Activated naive CD8-positive, alpha-beta T cell (primary cell): ENCODE measurements around the gene HCFC1R1.

Experiments used
- H3K27ac Mint-ChIP-seq: one replicate; pipeline ENCODE4 v1.8.0; 2021; ENCODE audit warnings: mixed read lengths
- H3K27me3 Mint-ChIP-seq: one replicate; pipeline ENCODE4 v1.8.0; 2021; ENCODE audit warnings: mixed read lengths
- H3K36me3 Mint-ChIP-seq: one replicate; pipeline ENCODE4 v1.8.0; 2021; ENCODE audit warnings: mixed read lengths
- H3K4me1 Mint-ChIP-seq: one replicate; pipeline ENCODE4 v1.8.0; 2021; ENCODE audit warnings: low read depth, mixed read lengths
- H3K4me3 Mint-ChIP-seq: one replicate; pipeline ENCODE4 v1.8.0; 2021; ENCODE audit warnings: mild to moderate bottlenecking, mixed read lengths
- H3K9me3 Mint-ChIP-seq: one replicate; pipeline ENCODE4 v1.8.0; 2021; ENCODE audit warnings: low read depth, mixed read lengths

HCFC1R1 gene

DNA sequence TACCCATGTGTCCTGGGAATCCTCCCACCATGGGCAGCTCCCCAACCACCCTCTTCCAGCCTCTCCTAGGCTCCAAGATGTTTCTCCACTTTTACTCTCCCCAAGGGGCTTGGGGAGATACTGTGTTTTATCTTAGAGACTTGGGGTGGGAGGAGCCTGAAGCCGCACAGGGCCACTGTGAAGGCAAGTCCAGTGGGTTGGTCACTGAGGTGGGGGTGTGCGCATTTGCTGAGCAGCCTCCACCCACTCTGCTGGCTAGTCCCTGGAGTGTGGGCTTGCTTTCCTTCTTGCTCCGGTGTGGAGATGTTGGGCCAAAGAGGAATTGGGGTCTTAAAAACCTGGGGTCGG, 15.1 kb downstream of the HCFC1R1 start:
- peaks cover 30% of the 10 kb centered on the region for H3K4me1 Mint-ChIP-seq

DNA sequence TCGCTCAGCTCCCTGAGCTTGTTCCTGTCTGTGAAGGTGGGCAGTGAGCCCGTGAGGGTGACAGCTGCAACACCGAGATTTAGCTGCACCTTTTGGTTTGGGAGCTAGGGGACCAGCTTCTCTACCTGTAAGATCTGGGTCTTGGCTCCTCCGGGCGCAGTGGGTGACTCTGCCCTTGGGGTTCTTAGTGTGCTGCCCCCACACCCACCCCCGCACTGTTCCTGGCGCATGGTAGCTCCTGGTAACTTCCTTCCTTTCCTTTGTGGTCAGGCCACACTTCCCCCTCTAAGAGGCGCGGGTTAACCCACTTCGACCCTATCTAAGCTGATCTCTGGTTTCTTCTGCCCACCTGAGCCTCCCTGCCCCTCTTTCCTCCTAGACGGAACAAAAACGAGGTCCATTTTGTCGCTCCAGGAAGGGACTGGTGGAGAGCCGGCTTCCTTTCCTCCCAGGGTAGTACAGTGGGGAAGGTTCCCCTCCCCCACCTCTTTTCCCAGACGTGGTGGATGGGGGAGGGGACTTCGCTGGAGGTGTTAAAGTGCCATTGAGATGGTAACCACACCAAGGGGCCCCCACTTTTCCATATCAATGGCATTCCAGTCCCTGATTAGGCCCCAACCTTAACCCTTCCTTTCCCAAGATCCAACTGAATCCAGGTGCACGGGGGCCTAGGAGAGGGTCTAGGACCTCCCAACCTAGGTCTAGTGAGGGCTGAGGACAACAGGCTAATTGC, 15.6 kb downstream of the HCFC1R1 start:
- Mint-ChIP-seq H3K36me3 (no peaks in the 10 kb centered on the region), H3K27me3 (no peaks in the 10 kb centered on the region), H3K27ac (no peak overlapping the region), H3K4me1 (peaks cover 30% of the 10 kb centered on the region), H3K9me3 (no peaks in the 10 kb centered on the region), H3K4me3 (peak overlapping the region; percentile 65)

More for the DNA sequence above, 15.1 kb downstream of the HCFC1R1 start:
- H3K27ac Mint-ChIP-seq, result no peak overlapping the region
- H3K4me3 Mint-ChIP-seq, result peak overlapping the region; percentile 65
- no peaks in the 10 kb centered on the region for H3K27me3 Mint-ChIP-seq
- no peaks in the 10 kb centered on the region for H3K36me3 Mint-ChIP-seq
- H3K9me3 Mint-ChIP-seq, result no peaks in the 10 kb centered on the region

DNA sequence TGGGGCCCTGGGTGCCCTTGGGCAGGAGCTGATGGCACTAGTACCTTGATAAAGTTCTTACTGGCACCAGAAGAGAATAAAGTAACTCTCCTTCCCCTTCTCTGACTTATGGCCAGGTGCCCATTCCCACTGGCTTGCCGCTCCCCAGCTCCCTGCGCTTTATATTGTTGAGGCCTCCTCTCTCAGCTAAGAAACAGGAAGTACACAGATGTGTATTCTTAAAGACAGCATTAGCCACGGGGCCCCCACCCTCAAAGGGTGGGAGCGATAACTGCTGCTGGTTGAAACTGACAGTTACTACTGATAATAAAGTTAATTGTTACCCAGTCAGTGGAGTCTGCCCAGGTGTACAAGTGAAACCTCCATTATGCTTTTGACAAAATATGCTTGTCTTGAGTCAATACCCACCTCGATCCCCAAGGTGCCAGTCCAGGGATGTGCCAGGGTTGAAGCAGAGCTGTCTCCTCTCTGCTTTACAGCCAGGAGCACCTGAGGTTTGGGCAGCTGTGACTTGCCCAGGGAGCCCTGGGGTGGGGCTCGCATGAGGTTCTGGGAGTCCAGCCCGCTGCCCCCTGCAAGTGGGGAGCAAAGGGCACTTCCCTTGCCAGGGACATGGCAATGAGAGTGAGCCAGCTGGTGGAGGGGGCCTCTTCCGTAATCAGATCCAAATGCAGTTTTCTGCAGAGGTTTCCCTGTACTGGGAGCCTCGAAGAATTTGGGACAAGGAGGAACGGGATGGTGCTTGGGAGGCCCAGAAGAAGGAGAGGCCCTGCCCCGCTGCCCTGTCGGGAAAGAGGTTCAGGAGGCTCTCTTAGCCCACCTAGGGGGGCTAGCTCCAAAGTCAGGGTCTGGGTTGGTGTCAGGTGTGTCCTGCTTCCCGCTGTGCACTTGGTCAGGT, 16.4 kb downstream of the HCFC1R1 start:
- peaks cover 30% of the 10 kb centered on the region for H3K4me1 Mint-ChIP-seq
- no peaks in the 10 kb centered on the region for H3K27me3 Mint-ChIP-seq
- peak overlapping the region; percentile 65 for H3K4me3 Mint-ChIP-seq
- H3K27ac Mint-ChIP-seq, result no peak overlapping the region
- no peaks in the 10 kb centered on the region for H3K36me3 Mint-ChIP-seq
- H3K9me3 Mint-ChIP-seq, result no peaks in the 10 kb centered on the region

DNA sequence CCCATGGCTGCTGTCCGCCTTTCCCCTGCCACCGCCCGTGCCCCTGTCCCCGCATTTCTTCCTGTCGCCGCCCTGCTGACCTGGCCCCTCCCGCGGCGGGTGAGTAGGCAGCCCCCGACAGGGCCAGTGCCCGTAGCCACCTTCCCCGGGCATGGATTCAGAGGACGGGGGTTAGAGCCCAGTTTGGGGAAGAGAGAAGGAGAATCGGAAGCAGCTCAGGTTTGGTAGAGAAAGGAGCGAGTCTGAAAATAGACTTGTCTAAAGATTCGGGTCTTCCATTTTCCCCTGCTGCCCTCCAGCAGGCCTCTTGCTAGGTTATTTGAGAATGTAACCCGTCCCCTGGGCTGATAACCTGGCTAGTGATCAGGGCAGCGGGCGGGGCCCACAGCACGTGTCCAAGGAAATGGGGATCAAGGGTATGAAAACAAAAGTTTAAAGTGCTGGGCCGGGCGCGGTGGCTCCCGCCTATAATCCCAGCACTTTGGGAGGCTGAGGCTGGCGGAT, 18.9 kb downstream of the HCFC1R1 start:
- Mint-ChIP-seq H3K4me1 (peaks cover 29% of the 10 kb centered on the region), H3K4me3 (peak overlapping the region; percentile 58), H3K27me3 (no peaks in the 10 kb centered on the region), H3K9me3 (no peaks in the 10 kb centered on the region), H3K27ac (no peak overlapping the region), H3K36me3 (no peaks in the 10 kb centered on the region)

DNA sequence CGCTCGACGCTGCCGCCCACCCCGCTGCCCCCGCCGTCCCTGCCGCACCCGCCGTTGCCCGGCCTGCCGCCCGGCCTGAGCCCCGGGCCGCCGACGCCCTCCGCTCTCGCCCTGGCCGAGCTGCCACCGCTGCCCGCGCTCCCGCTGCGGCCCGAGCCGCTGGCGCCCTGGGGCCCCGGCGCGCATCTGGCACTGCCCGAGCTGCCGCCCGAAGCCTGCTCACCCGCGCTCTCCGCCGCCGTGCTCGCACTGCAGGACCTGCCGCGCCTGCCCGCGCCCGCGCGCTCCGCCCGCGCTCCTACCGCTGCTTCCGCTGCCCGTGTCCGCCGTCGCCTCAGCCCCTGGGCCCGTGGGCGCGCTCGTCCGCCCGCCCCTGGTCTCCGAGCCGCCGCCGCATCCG, 19.4 kb downstream of the HCFC1R1 start:
- Mint-ChIP-seq H3K4me1 (peaks cover 29% of the 10 kb centered on the region), H3K4me3 (no peak overlapping the region), H3K27ac (no peak overlapping the region), H3K36me3 (no peaks in the 10 kb centered on the region), H3K27me3 (no peaks in the 10 kb centered on the region), H3K9me3 (no peaks in the 10 kb centered on the region)

DNA sequence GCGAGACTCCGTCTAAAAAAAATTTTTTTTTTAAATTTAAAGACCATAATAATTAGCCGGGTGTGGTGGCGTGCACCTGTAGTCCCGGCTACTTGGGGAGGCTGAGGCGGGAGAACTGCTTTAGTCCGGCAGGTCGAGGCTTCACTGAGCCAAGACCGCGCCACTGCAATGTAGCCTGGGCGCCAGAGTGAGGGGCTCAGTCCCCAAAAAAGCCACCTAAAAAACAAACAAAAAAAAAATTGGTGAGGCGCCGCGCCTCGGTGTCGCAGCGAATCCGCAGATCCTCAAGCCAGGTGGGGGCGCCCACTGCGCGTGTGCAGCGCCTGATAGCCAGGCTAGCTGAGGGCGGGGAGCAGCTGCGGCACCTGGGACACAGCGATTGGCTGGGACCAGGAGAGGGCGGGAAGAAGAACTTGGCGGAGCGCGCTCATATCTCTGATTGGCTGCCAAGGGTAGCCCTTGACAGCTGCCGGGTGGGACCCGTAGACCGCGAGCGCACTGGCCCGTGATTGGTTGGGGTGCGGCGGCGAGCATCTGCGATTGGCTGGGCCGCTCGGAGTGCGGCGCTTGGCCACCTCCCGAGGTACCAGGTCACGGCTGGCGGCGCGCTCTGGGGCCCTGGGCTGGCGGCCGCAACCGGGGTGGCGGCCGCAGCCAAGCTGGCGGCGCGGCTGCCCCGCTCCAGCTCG, 20.0 kb downstream of the HCFC1R1 start:
- Mint-ChIP-seq H3K27ac (no peak overlapping the region), H3K4me1 (peaks cover 26% of the 10 kb centered on the region), H3K36me3 (no peaks in the 10 kb centered on the region), H3K9me3 (no peaks in the 10 kb centered on the region), H3K4me3 (peak overlapping the region; percentile 78), H3K27me3 (no peaks in the 10 kb centered on the region)

DNA sequence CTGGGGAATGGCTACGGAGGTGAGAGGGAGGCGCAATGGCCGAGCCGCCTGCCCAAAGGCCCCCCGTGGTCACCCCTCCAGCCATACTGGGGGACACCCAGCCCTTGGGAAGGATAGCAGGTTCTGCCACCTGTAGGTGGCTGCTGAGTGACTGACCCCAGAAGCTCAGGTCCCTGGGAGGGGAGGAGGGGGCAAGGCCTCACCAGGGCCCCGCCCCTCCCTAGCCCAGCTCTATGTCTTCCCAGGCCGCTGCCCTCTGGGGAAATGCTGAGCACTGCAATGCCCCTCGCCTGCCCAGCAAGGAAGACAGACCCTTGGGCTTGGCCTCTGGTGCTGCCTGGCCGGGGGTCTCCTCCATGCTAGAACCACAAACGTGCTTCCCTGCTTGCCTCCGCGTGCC, 22.4 kb downstream of the HCFC1R1 start:
- no peaks in the 10 kb centered on the region for H3K27me3 Mint-ChIP-seq
- no peak overlapping the region for H3K4me3 Mint-ChIP-seq
- H3K9me3 Mint-ChIP-seq, result no peaks in the 10 kb centered on the region
- peaks cover 4% of the 10 kb centered on the region for H3K4me1 Mint-ChIP-seq
- no peak overlapping the region for H3K27ac Mint-ChIP-seq
- H3K36me3 Mint-ChIP-seq, result no peaks in the 10 kb centered on the region

DNA sequence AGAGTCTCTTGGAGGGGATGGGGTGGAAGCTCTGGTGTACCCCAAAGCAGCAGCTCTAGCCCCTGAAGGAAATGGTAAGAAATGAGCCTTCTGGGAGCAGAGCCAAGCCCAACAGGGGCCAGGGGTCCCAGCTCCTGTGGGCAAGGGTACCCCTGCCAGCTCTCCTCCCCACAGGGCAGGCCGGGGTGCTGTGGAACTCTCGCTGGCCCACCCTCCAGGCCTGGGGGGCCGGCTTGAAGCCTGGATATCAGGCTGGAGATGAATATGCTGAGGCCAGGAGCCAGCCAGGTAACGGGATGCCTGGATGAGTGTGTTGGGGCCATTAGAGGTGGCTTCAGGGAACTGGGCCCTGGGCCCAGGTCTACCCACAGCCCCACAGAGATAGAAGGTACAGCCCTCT, 23.2 kb downstream of the HCFC1R1 start:
- no peak overlapping the region for H3K27ac Mint-ChIP-seq
- no peaks in the 10 kb centered on the region for H3K9me3 Mint-ChIP-seq
- no peaks in the 10 kb centered on the region for H3K27me3 Mint-ChIP-seq
- H3K36me3 Mint-ChIP-seq, result no peaks in the 10 kb centered on the region
- H3K4me1 Mint-ChIP-seq, result peaks cover 4% of the 10 kb centered on the region
- H3K4me3 Mint-ChIP-seq, result no peak overlapping the region

DNA sequence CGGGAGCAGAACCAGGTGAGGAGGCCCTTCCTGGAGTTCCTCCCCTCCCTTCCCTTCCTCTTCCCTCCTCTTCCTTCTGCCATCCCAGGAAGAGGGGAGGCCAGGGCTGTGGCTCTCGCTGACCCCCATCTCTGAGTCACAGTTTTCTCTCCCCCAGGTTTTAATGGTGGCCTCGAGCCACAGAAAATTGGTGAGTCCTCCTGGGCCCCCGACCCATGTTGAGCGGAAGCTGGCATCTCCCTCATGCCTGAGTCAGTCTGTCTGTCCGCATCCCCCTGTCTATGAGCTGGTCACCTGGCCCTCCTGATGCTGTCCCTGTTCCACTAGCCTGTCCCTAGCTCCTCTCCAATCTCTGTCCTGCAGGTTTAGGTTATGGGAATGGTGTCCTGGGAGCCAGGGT, 23.8 kb downstream of the HCFC1R1 start:
- Mint-ChIP-seq H3K36me3 (no peaks in the 10 kb centered on the region), H3K27ac (no peak overlapping the region), H3K9me3 (no peaks in the 10 kb centered on the region), H3K27me3 (no peaks in the 10 kb centered on the region), H3K4me1 (peaks cover 3% of the 10 kb centered on the region), H3K4me3 (no peak overlapping the region)

DNA sequence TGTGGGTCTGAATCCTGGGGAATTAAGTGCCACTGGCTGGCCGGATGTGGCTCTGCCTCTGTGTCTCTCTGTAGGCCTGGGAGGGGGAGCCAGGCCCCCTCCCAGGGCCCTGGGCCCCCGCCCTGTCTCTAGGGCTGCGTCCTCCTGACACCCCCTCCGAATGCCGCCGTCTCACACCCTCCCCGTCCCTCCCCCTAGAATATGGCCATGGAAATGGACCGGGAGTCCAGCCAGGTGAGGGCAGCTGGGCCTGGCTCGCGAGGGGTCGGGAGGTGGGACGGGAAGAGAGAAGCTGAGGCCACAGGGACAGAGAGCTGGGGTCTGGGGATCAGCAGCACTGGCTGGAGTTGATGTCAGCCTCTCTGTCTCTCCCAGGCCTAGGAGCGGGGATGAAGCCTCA, 27.4 kb downstream of the HCFC1R1 start:
- no peaks in the 10 kb centered on the region for H3K4me1 Mint-ChIP-seq
- no peak overlapping the region for H3K27ac Mint-ChIP-seq
- H3K36me3 Mint-ChIP-seq, result no peaks in the 10 kb centered on the region
- H3K27me3 Mint-ChIP-seq, result no peaks in the 10 kb centered on the region
- H3K9me3 Mint-ChIP-seq, result no peaks in the 10 kb centered on the region
- no peak overlapping the region for H3K4me3 Mint-ChIP-seq

DNA sequence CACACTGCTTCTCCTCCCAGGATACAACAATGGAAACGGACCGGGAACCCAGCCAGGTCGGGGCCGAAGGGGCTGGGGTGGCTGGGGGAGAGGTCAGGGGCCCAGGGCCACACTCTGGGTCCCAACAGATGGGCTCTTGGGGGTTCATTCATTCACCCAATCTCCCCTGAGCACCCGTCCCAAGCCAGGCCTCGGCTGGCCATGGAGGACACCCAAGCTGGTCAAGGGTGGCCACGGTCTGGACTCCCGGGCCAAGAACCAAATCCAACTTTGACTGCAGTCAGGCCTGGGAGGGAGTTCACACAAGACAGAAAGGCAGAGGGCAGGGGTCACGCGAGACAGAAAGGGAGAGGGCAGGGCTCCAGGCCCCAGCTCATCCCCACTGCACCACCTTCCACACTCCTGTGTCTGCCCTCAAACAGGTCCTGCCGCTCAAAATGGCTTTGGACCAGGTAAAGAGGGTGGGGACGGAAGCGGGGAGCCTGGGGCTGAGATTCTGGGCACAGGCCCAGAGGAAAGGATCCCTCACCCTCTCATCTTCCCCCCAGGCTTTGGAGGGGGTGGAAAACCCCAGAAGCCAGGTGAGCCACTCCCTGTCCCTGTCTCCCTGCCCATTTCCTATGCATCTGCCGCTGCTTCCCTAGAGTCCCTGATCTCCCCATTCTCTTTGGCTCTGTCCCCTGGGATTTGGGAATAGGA, 31.2 kb downstream of the HCFC1R1 start:
- H3K36me3 Mint-ChIP-seq, result no peaks in the 10 kb centered on the region
- no peaks in the 10 kb centered on the region for H3K9me3 Mint-ChIP-seq
- no peak overlapping the region for H3K4me3 Mint-ChIP-seq
- no peaks in the 10 kb centered on the region for H3K4me1 Mint-ChIP-seq
- H3K27ac Mint-ChIP-seq, result no peak overlapping the region
- no peaks in the 10 kb centered on the region for H3K27me3 Mint-ChIP-seq

DNA sequence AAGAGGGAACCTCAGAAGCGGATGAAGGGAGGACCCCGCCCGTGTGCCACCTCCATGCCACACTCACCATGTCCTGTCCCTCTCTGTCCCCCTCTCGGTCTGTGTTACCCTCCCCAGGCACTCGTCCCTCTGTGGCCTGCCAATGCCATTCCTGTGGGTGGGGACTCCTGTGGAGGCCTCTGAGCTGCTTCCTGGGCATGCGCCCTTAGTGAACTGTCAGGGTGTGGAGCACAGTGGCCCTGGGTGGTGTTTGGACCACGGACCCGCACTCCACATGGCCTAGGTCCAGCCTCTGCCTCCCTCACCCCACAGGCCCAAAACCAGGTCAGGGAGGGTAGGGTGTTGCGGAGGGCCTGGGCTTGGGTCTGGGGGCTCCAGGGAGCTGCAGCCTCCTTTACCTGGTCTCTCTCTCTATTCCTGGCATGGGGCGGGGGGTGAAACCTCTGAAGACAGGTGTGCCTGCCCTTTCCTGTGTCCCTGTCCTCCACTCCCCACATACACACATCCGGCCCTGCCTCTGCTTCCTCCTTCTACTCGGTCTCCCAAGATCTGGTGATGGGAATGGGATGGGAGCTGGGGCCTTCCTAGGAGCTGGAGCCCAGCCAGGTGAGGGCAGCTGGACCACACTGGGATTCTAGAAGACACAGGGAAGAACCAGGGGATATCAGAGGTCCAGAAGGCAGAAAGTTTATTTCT, 32.0 kb downstream of the HCFC1R1 start:
- Mint-ChIP-seq H3K36me3 (no peaks in the 10 kb centered on the region), H3K4me3 (no peak overlapping the region), H3K9me3 (no peaks in the 10 kb centered on the region), H3K27ac (no peak overlapping the region), H3K27me3 (no peaks in the 10 kb centered on the region), H3K4me1 (no peaks in the 10 kb centered on the region)

DNA sequence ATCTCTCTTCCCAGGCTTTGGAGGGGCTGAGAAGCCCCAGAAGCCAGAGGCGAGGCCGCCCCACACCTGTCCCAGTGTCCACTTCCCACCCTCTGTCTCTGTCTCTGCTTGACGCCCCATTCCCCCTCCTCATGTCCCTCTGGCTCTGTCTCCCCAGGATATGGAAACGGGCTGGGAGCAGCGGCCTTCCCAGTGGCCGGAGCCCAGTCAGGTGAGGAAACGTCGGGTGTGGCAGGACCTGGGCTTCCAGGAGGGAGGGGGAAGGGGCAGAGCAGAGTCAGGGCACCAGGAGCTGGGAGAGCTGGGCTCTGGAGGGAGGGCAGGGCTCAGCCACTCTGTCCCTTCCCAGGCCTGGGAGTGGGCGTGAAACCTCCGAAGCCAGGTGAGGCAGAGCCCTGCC, 32.9 kb downstream of the HCFC1R1 start:
- H3K4me1 Mint-ChIP-seq, result no peaks in the 10 kb centered on the region
- H3K36me3 Mint-ChIP-seq, result no peaks in the 10 kb centered on the region
- H3K27ac Mint-ChIP-seq, result no peak overlapping the region
- no peaks in the 10 kb centered on the region for H3K9me3 Mint-ChIP-seq
- H3K27me3 Mint-ChIP-seq, result no peaks in the 10 kb centered on the region
- H3K4me3 Mint-ChIP-seq, result no peak overlapping the region

DNA sequence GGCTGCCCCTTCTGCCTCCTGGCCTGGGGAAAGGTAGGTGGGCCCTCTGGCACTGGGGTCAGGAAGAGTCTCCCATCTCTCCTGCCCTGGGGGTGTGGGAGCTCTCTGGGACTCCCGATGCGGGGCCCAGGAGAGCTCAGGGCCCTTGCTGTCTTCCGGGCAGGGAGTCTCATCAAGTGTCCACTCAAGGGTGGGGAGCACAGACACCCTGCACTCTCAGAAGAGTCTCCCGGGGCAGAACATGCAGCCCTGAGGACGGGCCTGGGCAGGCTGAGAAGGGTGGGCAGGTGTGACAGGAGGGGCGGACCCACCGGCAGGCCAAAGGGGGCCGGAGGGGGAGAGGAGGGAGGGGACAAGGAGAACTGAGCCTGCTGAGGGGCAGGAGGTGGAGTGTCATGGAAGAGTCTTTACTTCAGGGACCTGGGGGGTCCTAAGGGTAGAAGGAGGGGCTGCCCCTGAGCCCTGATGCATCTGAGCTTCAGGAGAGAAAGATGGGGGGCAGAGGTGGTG, 35.1 kb downstream of the HCFC1R1 start:
- H3K27me3 Mint-ChIP-seq, result no peaks in the 10 kb centered on the region
- H3K9me3 Mint-ChIP-seq, result no peaks in the 10 kb centered on the region
- H3K36me3 Mint-ChIP-seq, result no peaks in the 10 kb centered on the region
- no peaks in the 10 kb centered on the region for H3K4me1 Mint-ChIP-seq
- no peak overlapping the region for H3K4me3 Mint-ChIP-seq
- no peak overlapping the region for H3K27ac Mint-ChIP-seq
